ENCODE results near the gene MBD2.

MBD2 gene

GRCh38 chr18:54149078-54149697, 75.3 kb downstream of the MBD2 start:
- DNase-seq (ENCODE audit: low spot score): peak; percentile 48
- no peak for TF ChIP-seq CTCF (IDR thresholded peaks at IDR 0.05; ENCODE audit: borderline replicate concordance, control extremely low read depth, extremely low read depth, insufficient read depth, missing control alignments)
- in situ Hi-C loops (cut with MboI; ENCODE audit: low sequenced_read_pairs, unreplicated experiment): no loop called here

- TF ChIP-seq CTCF (IDR thresholded peaks at IDR 0.05; ENCODE audit: borderline replicate concordance, control extremely low read depth, extremely low read depth, insufficient read depth, missing control alignments): no peak
- in situ Hi-C loops (cut with MboI; ENCODE audit: low sequenced_read_pairs, unreplicated experiment): no loop called here
- no peak for DNase-seq (ENCODE audit: low spot score)
Observed at GRCh38 chr18:54148678-54149077, 75.8 kb downstream of the MBD2 start.

GRCh38 chr18:54148151-54148550, 76.3 kb downstream of the MBD2 start:
- no peak for DNase-seq (ENCODE audit: low spot score)
- in situ Hi-C loops (cut with MboI; ENCODE audit: low sequenced_read_pairs, unreplicated experiment): no loop called here
- no peak for TF ChIP-seq CTCF (IDR thresholded peaks at IDR 0.05; ENCODE audit: borderline replicate concordance, control extremely low read depth, extremely low read depth, insufficient read depth, missing control alignments)

GRCh38 chr18:54147439-54147838, 77.0 kb downstream of the MBD2 start:
- in situ Hi-C loops (cut with MboI; ENCODE audit: low sequenced_read_pairs, unreplicated experiment): no loop called here
- DNase-seq (ENCODE audit: low spot score): peak; percentile 56

GRCh38 chr18:54141041-54141608, 83.3 kb downstream of the MBD2 start:
- no peak for DNase-seq (ENCODE audit: low spot score)
- in situ Hi-C loops (cut with MboI; ENCODE audit: low sequenced_read_pairs, unreplicated experiment): no loop called here
- TF ChIP-seq CTCF (IDR thresholded peaks at IDR 0.05; ENCODE audit: borderline replicate concordance, control extremely low read depth, extremely low read depth, insufficient read depth, missing control alignments): no peak

More at GRCh38 chr18:54147439-54147838, 77.0 kb downstream of the MBD2 start:
- TF ChIP-seq CTCF (IDR thresholded peaks at IDR 0.05; ENCODE audit: borderline replicate concordance, control extremely low read depth, extremely low read depth, insufficient read depth, missing control alignments): no peak

- no peak for TF ChIP-seq CTCF (IDR thresholded peaks at IDR 0.05; ENCODE audit: borderline replicate concordance, control extremely low read depth, extremely low read depth, insufficient read depth, missing control alignments)
- DNase-seq (ENCODE audit: low spot score): no peak
- in situ Hi-C loops (cut with MboI; ENCODE audit: low sequenced_read_pairs, unreplicated experiment): no loop called here
Observed at GRCh38 chr18:54140641-54141040, 83.8 kb downstream of the MBD2 start.
